Activated CD8-positive, alpha-beta T cell treated with anti-CD3 and anti-CD28 coated beads for 36 hours (primary cell): Measurements from ENCODE around the gene C5orf52. TPM values are rescaled to one million over a fixed set of nuclear protein-coding genes. Genes with fewer than 3 reads are reported as not detected.
"Not testable (repeated sequence)": the region's sequence is repeated elsewhere in the genome, so short reads cannot be mapped to it uniquely, and the experiment has no call there.

Source experiments
- ATAC-seq: fragments of 200-7000 bp; cut with Tn5 transposase; one replicate; pipeline ENCODE4 v1.10.0; 2021; ENCODE audit warnings: mild to moderate bottlenecking, moderate library complexity
- CTCF ChIA-PET: fragments of 350-600 bp; sonication (Branson Sonifier 250); formaldehyde crosslinking; loops from one replicate; lab custom pipeline; 2021; ENCODE audit warnings: antibody characterized with exemption; lab: Charles Lee
- POLR2A ChIA-PET: fragments of 350-600 bp; sonication (Branson Sonifier 250); formaldehyde crosslinking; loops from one replicate; lab custom pipeline; 2021; ENCODE audit warnings: antibody characterized with exemption; lab: Charles Lee
- DNase-seq: peaks from one replicate; pipeline ENCODE4 v3.0.0-alpha.2; 2020
- H3K27ac Mint-ChIP-seq: one replicate; pipeline ENCODE4 v1.8.0; 2021; ENCODE audit warnings: mild to moderate bottlenecking, mixed read lengths
- H3K27me3 Mint-ChIP-seq: one replicate; pipeline ENCODE4 v1.8.0; 2021; ENCODE audit warnings: mixed read lengths
- H3K36me3 Mint-ChIP-seq: one replicate; pipeline ENCODE4 v1.8.0; 2021; ENCODE audit warnings: low read depth, mixed read lengths
- H3K4me1 Mint-ChIP-seq: one replicate; pipeline ENCODE4 v1.8.0; 2021; ENCODE audit warnings: low read depth, mixed read lengths
- H3K4me3 Mint-ChIP-seq: one replicate; pipeline ENCODE4 v1.8.0; 2021; ENCODE audit warnings: mild to moderate bottlenecking, moderate library complexity, mixed read lengths
- H3K9me3 Mint-ChIP-seq: one replicate; pipeline ENCODE4 v1.8.0; 2021; ENCODE audit warnings: mixed read lengths
- intact Hi-C: fragments of 100-400 bp; cut with micrococcal nuclease; formaldehyde crosslinking; loops from one replicate; pipeline ENCODE4 v1.10.0; 2022
- total RNA-seq, 2 experiments: library from RNA; stranded (reverse); gene quantifications; one replicate each; pipeline ENCODE4 v1.2.3, GENCODE V29; 2021
- TF ChIP-seq, protein P1 (sequence below): fragments of 200-600 bp; IDR thresholded peaks from one replicate; pipeline ENCODE4 v1.8.0; 2022; ENCODE audit warnings: antibody characterized with exemption, mild to moderate bottlenecking

The C5orf52 gene
- total RNA-seq, 2 experiments from 2014 or later: not detected

DNA sequence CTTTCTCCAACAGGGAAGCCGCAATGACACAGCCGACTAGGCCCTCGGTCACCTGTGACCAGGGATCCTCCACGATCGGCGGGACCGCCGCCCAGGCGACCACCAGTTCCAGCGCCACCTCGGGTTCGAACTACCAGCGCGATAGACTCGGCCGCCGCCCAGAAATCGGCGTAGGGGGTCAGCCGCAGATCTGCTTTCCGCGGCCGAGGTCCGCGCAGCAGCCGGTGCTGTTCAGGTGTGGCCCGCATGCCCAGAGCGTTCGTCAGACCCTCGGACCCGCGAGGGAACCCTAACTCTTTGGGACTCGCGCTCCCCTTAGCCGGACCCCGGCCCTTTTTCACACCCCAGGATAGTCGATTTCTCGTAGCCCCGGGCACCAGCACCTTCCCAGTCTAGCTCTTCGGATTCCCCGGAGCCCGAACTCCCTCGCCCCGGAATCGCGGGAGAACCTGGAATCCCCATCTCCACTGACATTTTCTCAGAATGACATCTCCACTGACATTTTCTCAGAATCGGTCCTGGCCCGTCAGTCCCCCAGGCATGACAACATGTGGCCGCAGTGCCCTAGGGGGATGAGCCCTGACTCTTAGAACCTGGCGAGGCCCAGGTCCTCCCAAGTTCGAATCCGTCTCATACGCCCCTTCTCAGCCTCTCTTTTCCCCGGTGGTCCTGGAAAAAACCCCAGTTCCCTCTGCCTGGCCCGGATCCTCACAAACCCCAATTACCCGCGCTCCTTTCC lies 428 bp downstream of the C5orf52 start:
- Mint-ChIP-seq H3K27me3 (peaks cover 32% of the 10 kb centered on the region), H3K36me3 (peaks cover 2% of the 10 kb centered on the region), H3K4me3 (peak overlapping the region; percentile 80), H3K4me1 (peaks cover 21% of the 10 kb centered on the region), H3K9me3 (no peaks in the 10 kb centered on the region), H3K27ac (no peak overlapping the region)
- intact Hi-C loops: no loop called here
- CTCF ChIA-PET: interaction anchor here (7.1 kb wide), 1 partner anchor 73 kb away, joined by 52 read pairs; the partner anchor contains the start of gene LSM11
- ATAC-seq (no peak), DNase-seq (no peak)
- TF ChIP-seq, protein P1, sequence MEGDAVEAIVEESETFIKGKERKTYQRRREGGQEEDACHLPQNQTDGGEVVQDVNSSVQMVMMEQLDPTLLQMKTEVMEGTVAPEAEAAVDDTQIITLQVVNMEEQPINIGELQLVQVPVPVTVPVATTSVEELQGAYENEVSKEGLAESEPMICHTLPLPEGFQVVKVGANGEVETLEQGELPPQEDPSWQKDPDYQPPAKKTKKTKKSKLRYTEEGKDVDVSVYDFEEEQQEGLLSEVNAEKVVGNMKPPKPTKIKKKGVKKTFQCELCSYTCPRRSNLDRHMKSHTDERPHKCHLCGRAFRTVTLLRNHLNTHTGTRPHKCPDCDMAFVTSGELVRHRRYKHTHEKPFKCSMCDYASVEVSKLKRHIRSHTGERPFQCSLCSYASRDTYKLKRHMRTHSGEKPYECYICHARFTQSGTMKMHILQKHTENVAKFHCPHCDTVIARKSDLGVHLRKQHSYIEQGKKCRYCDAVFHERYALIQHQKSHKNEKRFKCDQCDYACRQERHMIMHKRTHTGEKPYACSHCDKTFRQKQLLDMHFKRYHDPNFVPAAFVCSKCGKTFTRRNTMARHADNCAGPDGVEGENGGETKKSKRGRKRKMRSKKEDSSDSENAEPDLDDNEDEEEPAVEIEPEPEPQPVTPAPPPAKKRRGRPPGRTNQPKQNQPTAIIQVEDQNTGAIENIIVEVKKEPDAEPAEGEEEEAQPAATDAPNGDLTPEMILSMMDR: no peak
- POLR2A ChIA-PET: no interaction called here

DNA sequence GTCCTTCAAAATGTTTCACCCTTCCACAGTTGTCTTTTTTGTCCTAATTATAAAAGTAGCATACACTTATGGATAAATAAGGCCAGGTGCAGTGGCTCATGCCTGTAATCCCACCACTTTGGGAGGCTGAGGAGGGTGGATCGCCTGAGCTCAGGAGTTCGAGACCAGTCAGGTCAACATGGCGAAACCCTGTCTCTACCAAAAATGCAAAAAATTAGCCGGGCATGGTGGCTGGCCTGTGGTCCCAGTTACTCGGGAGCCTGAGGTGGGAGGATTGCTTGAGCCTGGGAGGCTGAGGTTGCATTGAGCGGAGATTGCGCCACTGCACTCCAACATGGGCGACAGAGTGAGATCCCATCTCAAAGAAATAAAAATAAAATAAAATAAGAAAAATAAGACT lies 1.6 kb downstream of the C5orf52 start:
- peaks cover 30% of the 10 kb centered on the region for H3K27me3 Mint-ChIP-seq
- intact Hi-C loops: no loop called here
- peaks cover 2% of the 10 kb centered on the region for H3K36me3 Mint-ChIP-seq
- DNase-seq: no peak
- ATAC-seq: no peak
- CTCF ChIA-PET: no interaction called here
- no peak overlapping the region for H3K4me3 Mint-ChIP-seq
- no peak overlapping the region for H3K27ac Mint-ChIP-seq
- TF ChIP-seq, protein P1: no peak
- H3K9me3 Mint-ChIP-seq: no peaks in the 10 kb centered on the region
- POLR2A ChIA-PET: interaction anchor here (0.6 kb wide), 1 partner anchor 482 kb away, joined by 3 read pairs; no protein-coding TSS in a partner anchor
- peaks cover 21% of the 10 kb centered on the region for H3K4me1 Mint-ChIP-seq

DNA sequence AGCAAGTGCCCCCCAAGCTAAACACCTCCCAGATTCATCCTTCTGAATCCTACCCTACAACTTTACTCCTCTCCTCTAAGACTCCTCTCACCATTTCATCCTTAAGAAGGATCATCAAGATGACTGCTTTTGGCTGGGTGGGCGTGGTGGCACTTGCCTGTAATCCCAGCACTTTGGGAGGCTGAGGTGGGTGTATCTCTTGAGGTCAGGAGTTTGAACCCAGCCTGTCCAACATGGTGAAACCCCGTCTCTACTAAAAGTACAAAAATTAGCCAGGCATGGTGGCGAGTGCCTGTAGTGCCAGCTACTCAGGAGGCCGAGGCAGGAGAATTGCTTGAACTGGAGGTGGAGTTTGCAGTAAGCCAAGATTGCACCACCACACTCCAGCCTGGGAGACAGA lies 3.0 kb downstream of the C5orf52 start:
- H3K4me3 Mint-ChIP-seq, POLR2A ChIA-PET, H3K9me3 Mint-ChIP-seq, ATAC-seq, H3K27ac Mint-ChIP-seq, intact Hi-C loops, DNase-seq, H3K36me3 Mint-ChIP-seq: not testable (repeated sequence)
- Mint-ChIP-seq H3K27me3 (peaks cover 26% of the 10 kb centered on the region), H3K4me1 (peaks cover 21% of the 10 kb centered on the region)
- CTCF ChIA-PET: interaction anchor here (0.7 to 0.9 kb wide), 2 partner anchors 43 to 69 kb away, joined by 3 read pairs; no protein-coding TSS in a partner anchor

DNA sequence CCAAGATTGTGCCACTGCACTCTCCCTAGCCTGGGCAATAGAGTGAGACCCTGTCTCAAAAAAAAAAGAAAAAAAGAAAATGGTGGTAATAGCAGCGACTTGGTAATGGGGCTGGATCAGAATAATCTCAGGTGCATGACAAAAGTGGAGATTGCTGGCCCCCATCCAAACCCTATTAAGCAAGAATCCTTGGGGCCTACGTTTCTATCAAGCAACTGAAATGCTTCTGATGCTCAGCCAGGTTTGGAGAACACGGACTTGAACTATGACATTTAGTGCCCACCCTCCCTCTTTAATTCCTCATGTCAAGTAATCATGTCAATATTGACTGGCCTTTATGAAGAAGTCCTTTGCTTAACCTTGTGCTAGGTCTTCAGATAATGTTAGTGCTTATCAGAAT lies 6.6 kb downstream of the C5orf52 start:
- no peaks in the 10 kb centered on the region for H3K27me3 Mint-ChIP-seq
- ChIA-PET POLR2A (no interaction called here), CTCF (interaction anchor here (0.8 kb wide), 1 partner anchor 27 kb away, joined by 3 read pairs; no protein-coding TSS in a partner anchor)
- ATAC-seq: no peak
- H3K4me3 Mint-ChIP-seq: no peak overlapping the region
- H3K27ac Mint-ChIP-seq: no peak overlapping the region
- intact Hi-C loops: no loop called here
- no peaks in the 10 kb centered on the region for H3K4me1 Mint-ChIP-seq
- no peaks in the 10 kb centered on the region for H3K9me3 Mint-ChIP-seq
- H3K36me3 Mint-ChIP-seq: no peaks in the 10 kb centered on the region
- DNase-seq: no peak
- TF ChIP-seq, protein P1: no peak

DNA sequence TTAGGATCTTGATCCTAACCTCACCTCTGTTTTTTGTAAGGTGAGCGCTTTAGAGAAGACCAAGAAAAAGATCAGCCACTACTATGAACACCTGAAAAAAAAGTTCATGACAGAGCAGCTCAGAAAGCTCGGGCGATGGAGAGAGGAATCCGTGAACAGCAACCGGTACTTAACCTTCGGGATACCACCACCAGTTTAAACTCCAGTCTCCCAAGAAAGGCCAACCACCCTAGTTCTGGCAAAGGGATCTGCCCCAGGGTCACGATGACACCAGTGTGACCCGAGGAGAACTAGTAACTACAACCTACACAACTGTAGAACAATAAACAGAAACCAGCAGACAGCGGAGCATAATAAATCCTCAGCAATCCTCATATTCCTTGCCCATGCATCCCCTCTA lies 8.5 kb downstream of the C5orf52 start:
- Mint-ChIP-seq H3K4me3 (no peak overlapping the region), H3K4me1 (no peaks in the 10 kb centered on the region), H3K9me3 (no peaks in the 10 kb centered on the region), H3K36me3 (no peaks in the 10 kb centered on the region), H3K27ac (no peak overlapping the region), H3K27me3 (no peaks in the 10 kb centered on the region)
- ATAC-seq: no peak
- CTCF ChIA-PET: no interaction called here
- POLR2A ChIA-PET: no interaction called here
- TF ChIP-seq, protein P1: no peak
- DNase-seq: no peak
- intact Hi-C loops: no loop called here
